GM18907 (cell line): ENCODE data around the gene COX5A.

ENCODE experiments used
- ATAC-seq: cut with Tn5 transposase; IDR thresholded peaks from one replicate; pipeline ENCODE4 v1.9.1; 2021; ENCODE audit warnings: mild to moderate bottlenecking, moderate library complexity; ENCODE audit not compliant: unreplicated experiment

COX5A gene

GRCh38 chr15:74937590-74938371, at the start of gene COX5A:
TSS of gene COX5A (minus strand) at chr15:74938073. CDS start at chr15:74938014, 59 bp downstream.
- ATAC-seq: peak; percentile 85

DNA sequence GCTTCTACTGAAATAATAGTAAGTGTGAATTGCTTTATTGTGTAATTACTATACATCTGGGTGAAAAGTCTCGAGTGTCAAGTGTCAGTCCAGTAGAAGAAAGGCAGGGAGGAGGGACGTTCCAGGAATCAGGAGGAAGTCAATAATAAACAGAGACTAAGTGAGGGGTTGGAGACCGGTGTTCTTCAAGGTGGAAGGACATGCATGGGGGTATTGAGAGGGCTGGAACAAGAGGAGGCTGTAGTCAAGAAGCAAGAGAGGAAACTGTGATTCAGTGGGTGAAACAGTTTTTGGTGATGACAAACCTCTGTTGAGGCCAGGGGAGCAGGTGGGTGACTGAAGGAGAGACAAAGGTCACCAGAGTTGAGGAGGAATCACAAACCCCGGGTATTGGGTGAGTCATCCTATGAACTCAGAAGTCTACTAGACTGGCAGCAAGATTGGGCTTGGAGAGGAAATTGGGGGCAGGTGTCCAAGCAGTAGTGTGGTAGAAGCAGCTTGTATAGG, 45.9 kb upstream of the COX5A start:
- peak; percentile 73 for ATAC-seq

- ATAC-seq: no peak
These were observed 44.3 kb upstream of the COX5A start for GRCh38 chr15:74982183-74982582.

- no peak for ATAC-seq
These were observed 40.6 kb upstream of the COX5A start for GRCh38 chr15:74978503-74978902.

DNA sequence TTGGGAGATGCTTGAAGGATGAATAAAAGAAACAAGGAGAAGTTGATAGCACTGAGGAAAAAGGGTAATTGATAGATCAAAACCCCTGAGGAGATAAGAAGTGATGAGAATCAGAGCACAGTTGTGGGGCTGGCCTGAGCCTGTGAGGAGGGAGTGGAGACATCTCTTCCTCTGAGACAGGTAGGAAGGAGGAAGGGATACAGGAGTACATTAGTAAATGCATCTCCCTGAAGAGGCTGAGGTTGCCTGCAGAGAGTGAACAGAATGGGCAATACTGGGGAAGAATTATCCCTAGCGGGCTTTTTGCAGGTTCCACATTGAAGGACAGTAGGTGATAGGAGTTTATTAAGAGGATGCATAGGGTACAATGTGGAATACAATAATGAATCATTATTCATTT, 40.2 kb upstream of the COX5A start:
- no peak for ATAC-seq

DNA sequence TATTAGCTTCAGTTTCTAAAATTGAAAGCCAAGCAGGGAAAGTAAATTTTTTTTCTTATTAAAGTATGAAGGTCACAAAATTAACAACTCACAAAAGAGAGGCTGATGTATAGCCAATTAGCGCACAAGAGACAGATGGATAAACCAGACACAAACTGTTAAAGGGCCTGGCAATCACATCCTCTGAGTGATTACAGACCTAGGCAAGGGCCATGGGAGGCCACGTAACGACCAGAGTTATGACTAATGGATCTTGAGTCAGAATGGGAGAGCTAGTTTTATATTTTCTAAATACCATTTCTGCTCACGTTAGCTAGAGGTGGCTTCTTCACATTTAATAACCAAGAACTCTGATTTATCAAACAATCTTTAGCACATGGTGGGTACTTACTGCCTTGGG, 39.7 kb upstream of the COX5A start:
- ATAC-seq: no peak

DNA sequence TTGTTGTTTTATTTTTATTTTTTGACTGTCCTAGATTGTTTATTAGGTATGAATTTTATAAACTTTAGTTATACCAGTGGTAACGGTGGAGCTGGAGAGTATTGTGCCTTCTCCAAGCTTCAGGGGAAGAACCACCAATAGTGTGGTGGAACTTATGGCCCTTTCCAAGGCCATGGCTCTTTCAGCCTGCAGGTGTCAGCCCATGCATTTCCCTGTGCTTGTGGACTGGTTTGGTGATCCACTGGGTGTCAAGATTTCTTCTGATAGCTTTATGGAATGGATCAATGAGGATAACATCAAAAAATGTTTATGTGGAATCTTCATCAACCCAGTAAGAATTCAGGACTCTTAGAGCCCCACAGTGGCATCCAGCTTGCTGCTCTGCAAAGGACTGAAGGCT, 38.3 kb upstream of the COX5A start:
- no peak for ATAC-seq

DNA sequence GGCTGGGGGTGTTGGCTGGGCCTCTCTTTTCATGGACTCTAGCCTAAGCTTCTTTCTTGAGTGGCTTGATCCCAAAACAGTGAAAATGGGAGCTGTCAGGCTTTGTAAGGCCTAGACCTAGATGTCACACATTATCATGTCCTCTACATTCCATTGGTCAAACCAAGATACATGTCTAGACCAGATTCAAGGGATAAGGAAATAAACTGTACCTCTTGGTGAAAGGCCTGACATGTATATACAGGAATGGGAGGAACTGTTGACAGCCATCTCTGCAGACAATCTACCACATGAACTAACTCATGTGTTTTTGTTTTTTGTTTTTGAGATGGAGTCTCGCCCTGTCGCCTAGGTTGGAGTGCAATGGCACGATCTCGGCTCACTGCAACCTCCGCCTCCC, 29.8 kb upstream of the COX5A start:
- no peak for ATAC-seq

GRCh38 chr15:74964794-74965193, 26.9 kb upstream of the COX5A start:
- ATAC-seq: no peak

GRCh38 chr15:74963213-74963612, 25.3 kb upstream of the COX5A start:
- no peak for ATAC-seq

GRCh38 chr15:74962671-74963070, 24.8 kb upstream of the COX5A start:
- ATAC-seq: no peak

- no peak for ATAC-seq
These were observed 24.3 kb upstream of the COX5A start for GRCh38 chr15:74962219-74962618.

DNA sequence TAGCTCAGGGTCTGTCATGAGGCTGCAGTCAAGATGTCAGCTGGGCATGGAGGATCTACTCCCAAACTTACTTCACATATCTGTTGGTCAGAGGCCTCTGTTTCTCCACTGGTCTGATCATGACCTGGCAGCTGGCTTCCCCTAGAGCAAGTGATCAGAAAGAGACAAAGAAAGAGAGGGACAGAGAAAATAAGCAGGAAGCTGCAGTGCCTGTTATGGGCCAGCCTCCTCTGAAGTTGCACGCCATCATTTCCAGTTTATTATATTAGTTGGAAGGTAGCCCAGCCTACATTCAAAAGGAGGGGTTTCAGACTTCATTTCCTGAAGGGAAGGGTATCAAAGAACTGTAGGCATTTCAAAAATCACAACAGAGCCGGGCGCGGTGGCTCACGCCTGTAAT, 23.7 kb upstream of the COX5A start:
- no peak for ATAC-seq

- ATAC-seq: no peak
These were observed 23.2 kb upstream of the COX5A start for GRCh38 chr15:74960995-74961588.

DNA sequence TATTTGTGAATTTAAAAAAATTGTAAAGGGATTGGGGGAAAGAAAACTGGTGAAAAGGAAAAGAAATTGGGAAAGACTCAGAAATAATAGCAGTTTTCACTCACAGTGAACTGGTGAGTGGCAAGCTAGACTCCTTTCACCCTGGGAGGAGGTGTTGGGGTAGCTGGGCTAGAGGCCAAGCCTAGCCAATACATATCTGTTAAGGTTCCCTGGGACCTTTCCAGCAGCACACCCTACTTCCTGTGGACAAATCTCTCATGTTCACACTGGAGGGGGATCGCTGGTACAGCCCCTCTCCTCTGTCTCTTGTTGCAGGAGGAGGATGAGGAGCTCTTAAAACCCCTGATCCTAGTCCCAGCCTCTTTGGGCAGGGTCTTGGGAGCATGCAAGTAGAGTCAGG, 22.4 kb upstream of the COX5A start:
- no peak for ATAC-seq

GRCh38 chr15:74959586-74959939, 21.7 kb upstream of the COX5A start:
- no peak for ATAC-seq

GRCh38 chr15:74958908-74959585, 21.2 kb upstream of the COX5A start:
- no peak for ATAC-seq

DNA sequence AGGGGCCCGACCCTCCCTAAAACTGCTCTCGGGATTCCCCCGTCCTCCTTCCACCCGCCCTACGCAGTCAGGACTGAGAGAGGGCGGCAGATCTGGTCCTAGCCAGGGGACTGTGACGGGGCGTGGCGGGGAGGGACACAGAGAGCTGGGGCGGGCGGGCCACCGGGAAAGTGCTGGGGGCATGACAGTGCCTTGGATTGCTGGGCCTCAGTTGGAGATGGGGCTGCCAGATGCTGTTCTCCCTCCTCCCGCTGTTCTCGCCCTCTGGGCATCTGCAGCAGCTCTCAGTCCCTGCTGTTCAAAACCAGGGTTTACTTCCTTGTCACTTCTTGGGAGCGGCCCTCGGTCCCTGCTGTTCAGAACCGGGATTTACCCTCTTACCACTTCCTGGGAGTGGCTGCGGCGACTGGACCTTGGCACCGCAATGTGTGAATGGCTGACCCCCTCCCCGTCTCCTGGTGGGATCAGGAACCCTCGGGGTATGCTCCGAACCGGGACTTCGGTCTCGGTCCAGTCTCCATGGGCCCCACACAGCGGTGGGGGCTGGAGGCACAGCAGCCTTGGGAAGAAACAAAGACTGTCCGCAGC, 20.5 kb upstream of the COX5A start:
- ATAC-seq: no peak

DNA sequence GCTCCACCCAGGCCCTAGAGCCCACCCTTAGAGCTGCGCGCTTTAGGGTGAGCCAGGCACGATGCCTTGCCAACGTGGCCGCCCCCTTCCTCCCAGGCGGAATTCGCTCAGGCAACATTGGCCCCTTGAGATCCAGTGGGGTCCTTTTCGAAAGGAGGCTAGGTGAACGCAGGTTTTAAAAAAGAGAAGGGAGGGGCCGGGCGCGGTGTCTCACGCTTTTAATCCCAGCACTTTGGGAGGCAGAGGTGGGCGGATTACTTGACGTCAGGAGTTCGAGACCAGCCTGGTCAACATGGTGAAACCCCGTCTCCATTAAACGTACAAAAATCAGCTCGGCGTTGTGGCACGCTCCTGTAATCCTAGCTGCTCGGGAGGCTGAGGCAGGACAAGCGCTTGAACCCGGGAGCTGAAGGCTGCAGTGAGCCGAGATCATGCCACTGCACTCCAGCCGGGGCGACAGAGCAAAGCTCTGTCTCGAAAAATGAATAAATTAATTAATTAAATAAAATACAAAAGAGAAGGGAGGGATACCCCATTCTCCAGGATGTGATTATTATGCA, 19.7 kb upstream of the COX5A start:
- no peak for ATAC-seq

GRCh38 chr15:74956648-74957475, 19.0 kb upstream of the COX5A start, which contains the start of gene RPP25:
TSS of gene RPP25 (minus strand) at chr15:74956772. CDS start at chr15:74956583, 189 bp downstream.
- ATAC-seq: peak; percentile 80
